ENCODE results near the gene SOX15.
"Not testable (repeated sequence)": the region's sequence is repeated elsewhere in the genome, so short reads cannot be mapped to it uniquely, and the experiment has no call there.

The SOX15 gene

GRCh38 chr17:7626307-7626706, 36.4 kb upstream of the SOX15 start:
- Histone ChIP-seq H3K4me1 (ENCODE audit: control insufficient read depth in 5 of 5, insufficient read depth in 5 of 5, low read length in 5 of 5) (peaks cover 3 to 14% (median 12%) of the 10 kb centered on the region in 5 donors), H3K9me3 (ENCODE audit: control insufficient read depth in 5 of 5, low read length in 5 of 5) (no peaks in the 10 kb centered on the region), H3K27ac (ENCODE audit: low read depth, low read length) (no peak overlapping the region), H3K4me3 (ENCODE audit: low read depth in 1 of 5, low read length in 5 of 5) (peak overlapping the region in 1 of 5 donors; percentile 76), H3K9ac (ENCODE audit: low read length in 5 of 5) (peak overlapping the region in 3 of 5 donors; percentile 93 to 94 (median 94)), H3K36me3 (ENCODE audit: control insufficient read depth in 5 of 5, insufficient read depth in 5 of 5, low read length in 5 of 5) (no peaks in the 10 kb centered on the region), H3K27me3 (ENCODE audit: control insufficient read depth in 5 of 5, insufficient read depth in 4 of 5, low read length in 5 of 5) (no peaks in the 10 kb centered on the region)

- H3K4me1 ChIP-seq (ENCODE audit: control insufficient read depth in 5 of 5, insufficient read depth in 5 of 5, low read length in 5 of 5), result peaks cover 3 to 14% (median 12%) of the 10 kb centered on the region in 5 donors
- H3K36me3 ChIP-seq (ENCODE audit: control insufficient read depth in 5 of 5, insufficient read depth in 5 of 5, low read length in 5 of 5); H3K9me3 ChIP-seq (ENCODE audit: control insufficient read depth in 5 of 5, low read length in 5 of 5); H3K27ac ChIP-seq (ENCODE audit: low read depth, low read length); H3K9ac ChIP-seq (ENCODE audit: low read length in 5 of 5); H3K4me3 ChIP-seq (ENCODE audit: low read depth in 1 of 5, low read length in 5 of 5); H3K27me3 ChIP-seq (ENCODE audit: control insufficient read depth in 5 of 5, insufficient read depth in 4 of 5, low read length in 5 of 5): not testable (repeated sequence)
These were observed 35.9 kb upstream of the SOX15 start for GRCh38 chr17:7625749-7626148.

- H3K4me3 ChIP-seq (ENCODE audit: low read depth in 1 of 5, low read length in 5 of 5), result no peak overlapping the region
These were observed 33.8 kb upstream of the SOX15 start for GRCh38 chr17:7623661-7624060.

GRCh38 chr17:7620835-7621234, 30.9 kb upstream of the SOX15 start:
- Histone ChIP-seq H3K9ac (ENCODE audit: low read length in 5 of 5) (no peak overlapping the region), H3K4me1 (ENCODE audit: control insufficient read depth in 5 of 5, insufficient read depth in 5 of 5, low read length in 5 of 5) (no peaks in the 10 kb centered on the region), H3K4me3 (ENCODE audit: low read depth in 1 of 5, low read length in 5 of 5) (no peak overlapping the region), H3K27ac (ENCODE audit: low read depth, low read length) (no peak overlapping the region), H3K9me3 (ENCODE audit: control insufficient read depth in 5 of 5, low read length in 5 of 5) (no peaks in the 10 kb centered on the region), H3K27me3 (ENCODE audit: control insufficient read depth in 5 of 5, insufficient read depth in 4 of 5, low read length in 5 of 5) (no peaks in the 10 kb centered on the region), H3K36me3 (ENCODE audit: control insufficient read depth in 5 of 5, insufficient read depth in 5 of 5, low read length in 5 of 5) (no peaks in the 10 kb centered on the region)

More at GRCh38 chr17:7623661-7624060, 33.8 kb upstream of the SOX15 start:
- Histone ChIP-seq H3K9ac (ENCODE audit: low read length in 5 of 5) (no peak overlapping the region), H3K27ac (ENCODE audit: low read depth, low read length) (no peak overlapping the region), H3K27me3 (ENCODE audit: control insufficient read depth in 5 of 5, insufficient read depth in 4 of 5, low read length in 5 of 5) (no peaks in the 10 kb centered on the region), H3K4me1 (ENCODE audit: control insufficient read depth in 5 of 5, insufficient read depth in 5 of 5, low read length in 5 of 5) (peaks cover 3 to 14% (median 12%) of the 10 kb centered on the region in 5 donors), H3K36me3 (ENCODE audit: control insufficient read depth in 5 of 5, insufficient read depth in 5 of 5, low read length in 5 of 5) (no peaks in the 10 kb centered on the region), H3K9me3 (ENCODE audit: control insufficient read depth in 5 of 5, low read length in 5 of 5) (no peaks in the 10 kb centered on the region)

GRCh38 chr17:7618608-7619007, 28.7 kb upstream of the SOX15 start:
- no peaks in the 10 kb centered on the region for H3K36me3 ChIP-seq (ENCODE audit: control insufficient read depth in 5 of 5, insufficient read depth in 5 of 5, low read length in 5 of 5)
- H3K27ac ChIP-seq (ENCODE audit: low read depth, low read length), result no peak overlapping the region
- H3K4me3 ChIP-seq (ENCODE audit: low read depth in 1 of 5, low read length in 5 of 5), result no peak overlapping the region
- H3K4me1 ChIP-seq (ENCODE audit: control insufficient read depth in 5 of 5, insufficient read depth in 5 of 5, low read length in 5 of 5), result peaks cover 0 to 12% (median 7%) of the 10 kb centered on the region in 5 donors
- H3K9ac ChIP-seq (ENCODE audit: low read length in 5 of 5), result no peak overlapping the region
- H3K27me3 ChIP-seq (ENCODE audit: control insufficient read depth in 5 of 5, insufficient read depth in 4 of 5, low read length in 5 of 5), result no peaks in the 10 kb centered on the region
- no peaks in the 10 kb centered on the region for H3K9me3 ChIP-seq (ENCODE audit: control insufficient read depth in 5 of 5, low read length in 5 of 5)

- H3K36me3 ChIP-seq (ENCODE audit: control insufficient read depth in 5 of 5, insufficient read depth in 5 of 5, low read length in 5 of 5), result peaks cover 0 to 11% (median 6%) of the 10 kb centered on the region in 5 donors
- H3K4me3 ChIP-seq (ENCODE audit: low read depth in 1 of 5, low read length in 5 of 5), result peak overlapping the region; percentile 62 to 69 (median 66)
- H3K9me3 ChIP-seq (ENCODE audit: control insufficient read depth in 5 of 5, low read length in 5 of 5), result no peaks in the 10 kb centered on the region
- peaks cover 0 to 35% (median 28%) of the 10 kb centered on the region in 5 donors for H3K4me1 ChIP-seq (ENCODE audit: control insufficient read depth in 5 of 5, insufficient read depth in 5 of 5, low read length in 5 of 5)
- no peaks in the 10 kb centered on the region for H3K27me3 ChIP-seq (ENCODE audit: control insufficient read depth in 5 of 5, insufficient read depth in 4 of 5, low read length in 5 of 5)
- peak overlapping the region in 4 of 5 donors; percentile 53 to 68 (median 64) for H3K9ac ChIP-seq (ENCODE audit: low read length in 5 of 5)
- H3K27ac ChIP-seq (ENCODE audit: low read depth, low read length), result peak overlapping the region; percentile 30
These were observed 25.4 kb upstream of the SOX15 start for GRCh38 chr17:7615265-7615747.

GRCh38 chr17:7614425-7615264, 24.8 kb upstream of the SOX15 start, which contains the start of gene FXR2:
FXR2 (minus strand) TSS chr17:7614897; CDS start chr17:7614532, 365 bp downstream.
- Histone ChIP-seq H3K27me3 (ENCODE audit: control insufficient read depth in 5 of 5, insufficient read depth in 4 of 5, low read length in 5 of 5) (no peaks in the 10 kb centered on the region), H3K27ac (ENCODE audit: low read depth, low read length) (peak within 1 kb of the TSS; percentile 76), H3K9me3 (ENCODE audit: control insufficient read depth in 5 of 5, low read length in 5 of 5) (no peaks in the 10 kb centered on the region), H3K36me3 (ENCODE audit: control insufficient read depth in 5 of 5, insufficient read depth in 5 of 5, low read length in 5 of 5) (peaks cover 0 to 11% (median 6%) of the 10 kb centered on the region in 5 donors), H3K4me1 (ENCODE audit: control insufficient read depth in 5 of 5, insufficient read depth in 5 of 5, low read length in 5 of 5) (peaks cover 0 to 35% (median 28%) of the 10 kb centered on the region in 5 donors), H3K4me3 (ENCODE audit: low read depth in 1 of 5, low read length in 5 of 5) (peak within 1 kb of the TSS; percentile 78 to 85 (median 82)), H3K9ac (ENCODE audit: low read length in 5 of 5) (peak within 1 kb of the TSS; percentile 68 to 95 (median 90))

- Histone ChIP-seq H3K9ac (ENCODE audit: low read length in 5 of 5) (peak overlapping the region; percentile 68 to 95 (median 90)), H3K4me1 (ENCODE audit: control insufficient read depth in 5 of 5, insufficient read depth in 5 of 5, low read length in 5 of 5) (peaks cover 0 to 35% (median 28%) of the 10 kb centered on the region in 5 donors), H3K36me3 (ENCODE audit: control insufficient read depth in 5 of 5, insufficient read depth in 5 of 5, low read length in 5 of 5) (peaks cover 0 to 11% (median 6%) of the 10 kb centered on the region in 5 donors), H3K27ac (ENCODE audit: low read depth, low read length) (peak overlapping the region; percentile 76), H3K27me3 (ENCODE audit: control insufficient read depth in 5 of 5, insufficient read depth in 4 of 5, low read length in 5 of 5) (no peaks in the 10 kb centered on the region), H3K4me3 (ENCODE audit: low read depth in 1 of 5, low read length in 5 of 5) (peak overlapping the region; percentile 78 to 85 (median 82)), H3K9me3 (ENCODE audit: control insufficient read depth in 5 of 5, low read length in 5 of 5) (no peaks in the 10 kb centered on the region)
These were observed 24.0 kb upstream of the SOX15 start for GRCh38 chr17:7613769-7614424.

- no peaks in the 10 kb centered on the region for H3K27me3 ChIP-seq (ENCODE audit: control insufficient read depth in 5 of 5, insufficient read depth in 4 of 5, low read length in 5 of 5)
- H3K9ac ChIP-seq (ENCODE audit: low read length in 5 of 5), result peak overlapping the region in 3 of 5 donors; percentile 14 to 57 (median 38)
- no peak overlapping the region for H3K4me3 ChIP-seq (ENCODE audit: low read depth in 1 of 5, low read length in 5 of 5)
- H3K27ac ChIP-seq (ENCODE audit: low read depth, low read length), result no peak overlapping the region
- peaks cover 0 to 11% (median 6%) of the 10 kb centered on the region in 5 donors for H3K36me3 ChIP-seq (ENCODE audit: control insufficient read depth in 5 of 5, insufficient read depth in 5 of 5, low read length in 5 of 5)
- H3K4me1 ChIP-seq (ENCODE audit: control insufficient read depth in 5 of 5, insufficient read depth in 5 of 5, low read length in 5 of 5), result peaks cover 0 to 35% (median 28%) of the 10 kb centered on the region in 5 donors
- no peaks in the 10 kb centered on the region for H3K9me3 ChIP-seq (ENCODE audit: control insufficient read depth in 5 of 5, low read length in 5 of 5)
These were observed 22.4 kb upstream of the SOX15 start for GRCh38 chr17:7612294-7612640.
